ENCODE data around the gene ABCD2.

- TF ChIP-seq, protein P1, sequence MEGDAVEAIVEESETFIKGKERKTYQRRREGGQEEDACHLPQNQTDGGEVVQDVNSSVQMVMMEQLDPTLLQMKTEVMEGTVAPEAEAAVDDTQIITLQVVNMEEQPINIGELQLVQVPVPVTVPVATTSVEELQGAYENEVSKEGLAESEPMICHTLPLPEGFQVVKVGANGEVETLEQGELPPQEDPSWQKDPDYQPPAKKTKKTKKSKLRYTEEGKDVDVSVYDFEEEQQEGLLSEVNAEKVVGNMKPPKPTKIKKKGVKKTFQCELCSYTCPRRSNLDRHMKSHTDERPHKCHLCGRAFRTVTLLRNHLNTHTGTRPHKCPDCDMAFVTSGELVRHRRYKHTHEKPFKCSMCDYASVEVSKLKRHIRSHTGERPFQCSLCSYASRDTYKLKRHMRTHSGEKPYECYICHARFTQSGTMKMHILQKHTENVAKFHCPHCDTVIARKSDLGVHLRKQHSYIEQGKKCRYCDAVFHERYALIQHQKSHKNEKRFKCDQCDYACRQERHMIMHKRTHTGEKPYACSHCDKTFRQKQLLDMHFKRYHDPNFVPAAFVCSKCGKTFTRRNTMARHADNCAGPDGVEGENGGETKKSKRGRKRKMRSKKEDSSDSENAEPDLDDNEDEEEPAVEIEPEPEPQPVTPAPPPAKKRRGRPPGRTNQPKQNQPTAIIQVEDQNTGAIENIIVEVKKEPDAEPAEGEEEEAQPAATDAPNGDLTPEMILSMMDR (IDR thresholded peaks at IDR 0.05) = no peak
- TF ChIP-seq POLR2A (IDR thresholded peaks at IDR 0.05) = no peak
These were observed 116.2 kb downstream of the ABCD2 start for GRCh38 chr12:39503439-39503838.

All from body of pancreas (tissue), 4 donors.